Measurements from ENCODE around the gene ADH6. TPM values are rescaled to one million over a fixed set of nuclear protein-coding genes. Genes with fewer than 3 reads are reported as not detected.
"Not testable (repeated sequence)": the region's sequence is repeated elsewhere in the genome, so short reads cannot be mapped to it uniquely, and the experiment has no call there.

The ADH6 gene
- total and polyA plus RNA-seq, 9 donors, result 0.12 to 0.57 (median 0.37) TPM; not detected in 4

- no peaks in the 10 kb centered on the region for H3K36me3 ChIP-seq
- DNase-seq, result peak in 2 of 5 donors; percentile 45 to 73
- no peaks in the 10 kb centered on the region for H3K27me3 ChIP-seq
- peak; percentile 85 for TF ChIP-seq EP300 (IDR thresholded peaks at IDR 0.05)
- no peak for TF ChIP-seq POLR2A (IDR thresholded peaks at IDR 0.05)
- no peak overlapping the region for H3K4me3 ChIP-seq
- intact Hi-C loops (cut with DNase I), result loop anchor here in 3 of 4 donors (5.0 to 10.0 kb wide), 2 partner anchors 122 to 200 kb away; partner anchors contain the start of gene ADH1B (in 1 of the 3)
- H3K4me1 ChIP-seq (ENCODE audit: insufficient read depth), result peaks cover 7% of the 10 kb centered on the region
- no peaks in the 10 kb centered on the region for H3K9me3 ChIP-seq
- 6 to 18% (median 16%) methylated on average over 5 of the region's 5 CpGs for WGBS, 3 donors
- peak overlapping the region; percentile 12 to 46 for H3K27ac ChIP-seq
Measured at GRCh38 chr4:99202536-99202935, 16.5 kb downstream of the ADH6 start.

- intact Hi-C loops (cut with DNase I), result loop anchor here in 3 of 4 donors (5.0 to 10.0 kb wide), 2 partner anchors 123 to 200 kb away; partner anchors contain the start of gene ADH1B (in 1 of the 3)
Measured at GRCh38 chr4:99202094-99202493, 17.0 kb downstream of the ADH6 start.

GRCh38 chr4:99201690-99202089, 17.4 kb downstream of the ADH6 start:
- Histone ChIP-seq H3K9me3 (no peaks in the 10 kb centered on the region), H3K36me3 (no peaks in the 10 kb centered on the region), H3K4me1 (ENCODE audit: insufficient read depth) (peaks cover 7% of the 10 kb centered on the region), H3K27ac (peak overlapping the region in 1 of 2 donors; percentile 46), H3K27me3 (no peaks in the 10 kb centered on the region), H3K4me3 (no peak overlapping the region)
- no peak for DNase-seq
- WGBS, 3 donors, result 19 to 30% (median 21%) methylated on average over 3 of the region's 3 CpGs
- TF ChIP-seq EP300 (IDR thresholded peaks at IDR 0.05), result no peak
- TF ChIP-seq CTCF (IDR thresholded peaks at IDR 0.05), result peak in 2 of 3 donors; percentile 34 to 58
- intact Hi-C loops (cut with DNase I), result loop anchor here in 3 of 4 donors (2.0 to 10.0 kb wide), 3 partner anchors 123 to 203 kb away; partner anchors contain the start of gene ADH1B (in 1 of the 3)

More at GRCh38 chr4:99202094-99202493, 17.0 kb downstream of the ADH6 start:
- peak overlapping the region; percentile 12 to 46 for H3K27ac ChIP-seq
- TF ChIP-seq EP300 (IDR thresholded peaks at IDR 0.05), result no peak
- TF ChIP-seq CTCF (IDR thresholded peaks at IDR 0.05), result no peak
- no peak for TF ChIP-seq POLR2A (IDR thresholded peaks at IDR 0.05)
- H3K27me3 ChIP-seq, result no peaks in the 10 kb centered on the region
- no peaks in the 10 kb centered on the region for H3K36me3 ChIP-seq
- no peaks in the 10 kb centered on the region for H3K9me3 ChIP-seq
- H3K4me3 ChIP-seq, result no peak overlapping the region
- no peak for DNase-seq
- H3K4me1 ChIP-seq (ENCODE audit: insufficient read depth), result peaks cover 7% of the 10 kb centered on the region

- WGBS, 3 donors, result 100% methylated on average over 1 of the region's 1 CpG
- intact Hi-C loops (cut with DNase I), result loop anchor here in 3 of 4 donors (2.0 to 10.0 kb wide), 3 partner anchors 125 to 205 kb away; partner anchors contain the start of gene ADH1B (in 1 of the 3)
- H3K27me3 ChIP-seq, result no peaks in the 10 kb centered on the region
- no peaks in the 10 kb centered on the region for H3K9me3 ChIP-seq
- H3K4me1 ChIP-seq (ENCODE audit: insufficient read depth), result peaks cover 4% of the 10 kb centered on the region
- H3K27ac ChIP-seq, result no peak overlapping the region
- TF ChIP-seq EP300 (IDR thresholded peaks at IDR 0.05) (no peak), POLR2A (IDR thresholded peaks at IDR 0.05) (no peak), CTCF (IDR thresholded peaks at IDR 0.05) (no peak)
- no peak for DNase-seq
- no peaks in the 10 kb centered on the region for H3K36me3 ChIP-seq
- no peak overlapping the region for H3K4me3 ChIP-seq
Measured at GRCh38 chr4:99200138-99200537, 18.9 kb downstream of the ADH6 start.

- WGBS, 3 donors, result 72 to 89% (median 89%) methylated on average over 5 of the region's 5 CpGs
- peaks cover 0 to 3% of the 10 kb centered on the region in 2 donors for H3K9me3 ChIP-seq
Measured at GRCh38 chr4:99190336-99190735, 28.7 kb downstream of the ADH6 start.

GRCh38 chr4:99189900-99190299, 29.1 kb downstream of the ADH6 start:
- H3K27ac ChIP-seq; intact Hi-C loops (cut with DNase I); H3K4me1 ChIP-seq (ENCODE audit: insufficient read depth); H3K36me3 ChIP-seq; DNase-seq; H3K4me3 ChIP-seq; H3K27me3 ChIP-seq; H3K9me3 ChIP-seq: not testable (repeated sequence)
- WGBS, 3 donors, result 84 to 91% (median 85%) methylated on average over 3 of the region's 3 CpGs

More at GRCh38 chr4:99190336-99190735, 28.7 kb downstream of the ADH6 start:
- DNase-seq, result no peak
- H3K27ac ChIP-seq, result no peak overlapping the region
- no peaks in the 10 kb centered on the region for H3K36me3 ChIP-seq
- no peaks in the 10 kb centered on the region for H3K27me3 ChIP-seq
- intact Hi-C loops (cut with DNase I), result no loop called here
- no peak overlapping the region for H3K4me3 ChIP-seq
- no peaks in the 10 kb centered on the region for H3K4me1 ChIP-seq (ENCODE audit: insufficient read depth)
- TF ChIP-seq CTCF (IDR thresholded peaks at IDR 0.05) (no peak), EP300 (IDR thresholded peaks at IDR 0.05) (no peak), POLR2A (IDR thresholded peaks at IDR 0.05) (no peak)
